Measurements from ENCODE around the gene DUSP15. TPM values are rescaled to one million over a fixed set of nuclear protein-coding genes. Genes with fewer than 3 reads are reported as not detected.

DUSP15 gene
- total and polyA plus RNA-seq, 5 donors from 2014 or later = not detected

DNA sequence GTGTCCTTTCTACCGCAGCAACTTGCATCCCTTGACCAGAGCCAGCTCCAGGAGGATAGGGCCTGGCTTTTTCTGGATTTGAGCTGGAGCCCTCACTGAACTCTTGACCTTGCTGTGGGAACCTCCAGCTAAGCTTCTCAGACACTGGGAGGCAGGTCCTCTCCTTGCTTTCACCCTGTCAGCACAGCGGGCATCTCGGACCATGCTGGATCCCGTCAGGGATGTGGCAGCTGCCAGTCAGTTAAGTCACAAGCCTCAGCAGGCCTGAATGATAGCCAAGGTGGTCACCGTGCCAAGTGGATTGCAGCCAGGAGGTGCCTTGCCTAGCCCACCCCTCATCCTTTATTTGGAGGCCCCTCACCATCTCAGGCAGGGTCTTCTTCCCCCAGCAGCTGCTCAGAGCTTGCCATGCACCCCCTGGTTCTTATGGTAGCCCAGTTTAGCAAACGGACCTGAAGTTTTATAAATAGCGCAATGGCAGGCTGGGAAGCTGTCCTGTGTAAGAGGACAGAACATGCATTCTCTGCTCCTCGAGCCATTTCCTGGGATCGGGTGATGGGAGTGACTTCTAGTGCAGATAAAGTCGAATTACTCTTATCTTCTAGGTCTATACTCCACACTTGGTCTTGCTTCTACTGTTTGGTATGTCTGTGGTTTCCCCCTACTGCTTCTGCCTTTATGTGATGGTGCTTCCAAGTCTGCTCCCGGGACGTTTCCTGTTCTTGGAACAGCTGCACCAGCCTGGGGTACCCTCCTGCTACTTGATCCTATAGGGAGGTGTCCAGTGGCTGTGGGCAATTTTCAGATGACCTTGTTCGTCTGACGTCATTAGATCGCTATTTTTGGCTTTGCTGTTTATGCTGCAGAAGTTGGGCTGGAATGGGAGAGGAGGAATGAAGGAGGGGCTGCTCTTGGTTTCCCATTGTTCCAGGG is 58.3 kb downstream of the DUSP15 start:
- H3K9me3 ChIP-seq (ENCODE audit: control insufficient read depth in 2 of 2, low read length in 2 of 2) = no peaks in the 10 kb centered on the region
- H3K4me1 Mint-ChIP-seq = no peaks in the 10 kb centered on the region
- no peak overlapping the region for H3K4me3 ChIP-seq (ENCODE audit: low read depth, low read length)
- no peak for DNase-seq
- H3K4me3 Mint-ChIP-seq = no peak overlapping the region
- H3K36me3 Mint-ChIP-seq = no peaks in the 10 kb centered on the region
- H3K27ac Mint-ChIP-seq = no peak overlapping the region
- H3K9me3 Mint-ChIP-seq = no peaks in the 10 kb centered on the region
- H3K27me3 ChIP-seq (ENCODE audit: control insufficient read depth, insufficient read depth, low read length) = no peaks in the 10 kb centered on the region
- no peaks in the 10 kb centered on the region for H3K36me3 ChIP-seq (ENCODE audit: control insufficient read depth, insufficient read depth, low read length)
- no peaks in the 10 kb centered on the region for H3K4me1 ChIP-seq (ENCODE audit: control insufficient read depth, insufficient read depth, low read length, poor library complexity, severe bottlenecking)
- no peaks in the 10 kb centered on the region for H3K27me3 Mint-ChIP-seq
- no peak overlapping the region for H3K27ac ChIP-seq (ENCODE audit: insufficient read depth, low read length, poor library complexity, severe bottlenecking)
- ATAC-seq (ENCODE audit: low read depth in 2 of 2) = no peak

DNA sequence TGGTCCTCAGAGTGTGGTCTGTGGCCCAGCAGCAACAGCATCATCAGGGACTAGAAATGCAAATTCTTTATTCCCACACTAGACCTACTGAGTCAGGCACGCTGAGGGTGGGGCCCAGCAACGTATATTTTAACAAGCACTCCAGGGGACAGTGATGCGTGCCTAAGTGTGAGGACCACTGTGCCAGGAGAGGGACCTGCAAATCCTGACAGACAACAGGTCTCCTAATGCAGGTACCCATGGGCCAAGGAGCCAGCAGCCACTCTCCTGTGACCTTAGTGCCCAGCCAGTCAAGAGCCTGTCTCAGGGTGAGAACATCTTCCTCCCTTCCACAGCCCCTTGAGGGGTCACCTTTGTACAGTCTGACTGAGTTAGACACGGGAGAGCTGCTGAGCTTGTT is 59.1 kb downstream of the DUSP15 start:
- H3K9me3 Mint-ChIP-seq = no peaks in the 10 kb centered on the region
- Histone ChIP-seq H3K4me3 (ENCODE audit: low read depth, low read length) (no peak overlapping the region), H3K9me3 (ENCODE audit: control insufficient read depth in 2 of 2, low read length in 2 of 2) (no peaks in the 10 kb centered on the region), H3K4me1 (ENCODE audit: control insufficient read depth, insufficient read depth, low read length, poor library complexity, severe bottlenecking) (no peaks in the 10 kb centered on the region), H3K27me3 (ENCODE audit: control insufficient read depth, insufficient read depth, low read length) (no peaks in the 10 kb centered on the region), H3K36me3 (ENCODE audit: control insufficient read depth, insufficient read depth, low read length) (no peaks in the 10 kb centered on the region), H3K27ac (ENCODE audit: insufficient read depth, low read length, poor library complexity, severe bottlenecking) (no peak overlapping the region)
- H3K4me1 Mint-ChIP-seq = no peaks in the 10 kb centered on the region
- no peak overlapping the region for H3K27ac Mint-ChIP-seq
- H3K27me3 Mint-ChIP-seq = no peaks in the 10 kb centered on the region
- no peak overlapping the region for H3K4me3 Mint-ChIP-seq
- no peaks in the 10 kb centered on the region for H3K36me3 Mint-ChIP-seq
- ATAC-seq (ENCODE audit: low read depth in 2 of 2) (no peak), DNase-seq (no peak)

Other genes starting within 250 kb of the DUSP15 start
- not detected for gene COX4I2, start 232.6 kb downstream of the DUSP15 start, total RNA-seq
- gene COX4I2, start 232.6 kb downstream of the DUSP15 start, polyA plus RNA-seq = not detected
- gene BCL2L1, start 147.7 kb downstream of the DUSP15 start, total RNA-seq = 38.1 TPM
- gene BCL2L1, start 147.7 kb downstream of the DUSP15 start, polyA plus RNA-seq = 10 to 100 TPM; 15.5 to 19.6 (median 17.3) TPM
- gene TPX2, start 131.2 kb downstream of the DUSP15 start, total RNA-seq = 5.4 TPM
- gene TPX2, start 131.2 kb downstream of the DUSP15 start, polyA plus RNA-seq = 1 to 10 TPM; 3.1 to 6.3 (median 3.8) TPM
- gene MYLK2, start 51.2 kb downstream of the DUSP15 start, total RNA-seq = not detected
- gene MYLK2, start 51.2 kb downstream of the DUSP15 start, polyA plus RNA-seq = not detected
- gene FOXS1, start 24.9 kb downstream of the DUSP15 start, total RNA-seq = not detected
- not detected for gene FOXS1, start 24.9 kb downstream of the DUSP15 start, polyA plus RNA-seq
- not detected for gene TTLL9, start 107 bp upstream of the DUSP15 start, total RNA-seq
- gene TTLL9, start 107 bp upstream of the DUSP15 start, polyA plus RNA-seq = not detected
- 10.3 TPM for gene PDRG1, start 81.5 kb upstream of the DUSP15 start, total RNA-seq
- gene PDRG1, start 81.5 kb upstream of the DUSP15 start, polyA plus RNA-seq = 10 to 100 TPM; 12.0 to 27.6 (median 20.4) TPM
- gene XKR7, start 97.6 kb upstream of the DUSP15 start, total RNA-seq = 0.07 TPM
- not detected for gene XKR7, start 97.6 kb upstream of the DUSP15 start, polyA plus RNA-seq
- gene CCM2L, start 139.9 kb upstream of the DUSP15 start, total RNA-seq = not detected
- not detected for gene CCM2L, start 139.9 kb upstream of the DUSP15 start, polyA plus RNA-seq
- not detected for gene HCK, start 181.7 kb upstream of the DUSP15 start, total RNA-seq
- gene HCK, start 181.7 kb upstream of the DUSP15 start, polyA plus RNA-seq = under 1 TPM in 3 of 4 donors, not detected in 1; 0.23 to 0.87 (median 0.25) TPM
- gene TM9SF4, start 239.2 kb upstream of the DUSP15 start, total RNA-seq = 36.3 TPM
- gene TM9SF4, start 239.2 kb upstream of the DUSP15 start, polyA plus RNA-seq = 10 to 100 TPM; 28.7 to 31.4 (median 29.4) TPM

All from CD4-positive, CD25-positive, alpha-beta regulatory T cell (primary cell).